ENCODE measurements around the gene RBM44.
A peak's percentile ranks its signal among the peaks of the same experiment; 100 is the strongest.

Gene RBM44

GRCh38 chr2:237872178-237872887 is 73.8 kb downstream of the RBM44 start:
- DNase-seq: no peak

DNA sequence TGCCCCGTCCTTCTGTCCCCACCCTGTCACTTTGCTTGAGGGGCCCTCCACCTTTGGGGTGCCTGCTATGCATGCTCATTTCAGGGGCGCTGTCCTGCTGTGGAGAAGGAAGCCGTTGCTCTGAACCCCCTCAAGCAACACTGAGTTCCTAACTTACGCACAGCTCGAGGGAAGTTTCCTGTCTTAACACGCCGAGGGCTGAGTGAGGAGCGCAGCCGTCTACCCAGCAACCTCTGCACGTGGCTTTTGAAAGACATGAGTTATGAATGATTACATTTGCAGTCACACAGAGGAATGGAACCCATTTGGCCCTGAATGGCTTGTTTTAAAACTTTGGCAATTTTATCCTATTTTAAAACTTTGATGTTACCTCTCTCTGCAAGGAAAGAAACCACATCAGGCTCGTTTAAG is 74.8 kb downstream of the RBM44 start:
- DNase-seq: peak; percentile 18

- DNase-seq: no peak
Measured at GRCh38 chr2:237873897-237874551, 75.4 kb downstream of the RBM44 start.

GRCh38 chr2:237874585-237875161 is 76.1 kb downstream of the RBM44 start:
- DNase-seq: peak; percentile 86

DNA sequence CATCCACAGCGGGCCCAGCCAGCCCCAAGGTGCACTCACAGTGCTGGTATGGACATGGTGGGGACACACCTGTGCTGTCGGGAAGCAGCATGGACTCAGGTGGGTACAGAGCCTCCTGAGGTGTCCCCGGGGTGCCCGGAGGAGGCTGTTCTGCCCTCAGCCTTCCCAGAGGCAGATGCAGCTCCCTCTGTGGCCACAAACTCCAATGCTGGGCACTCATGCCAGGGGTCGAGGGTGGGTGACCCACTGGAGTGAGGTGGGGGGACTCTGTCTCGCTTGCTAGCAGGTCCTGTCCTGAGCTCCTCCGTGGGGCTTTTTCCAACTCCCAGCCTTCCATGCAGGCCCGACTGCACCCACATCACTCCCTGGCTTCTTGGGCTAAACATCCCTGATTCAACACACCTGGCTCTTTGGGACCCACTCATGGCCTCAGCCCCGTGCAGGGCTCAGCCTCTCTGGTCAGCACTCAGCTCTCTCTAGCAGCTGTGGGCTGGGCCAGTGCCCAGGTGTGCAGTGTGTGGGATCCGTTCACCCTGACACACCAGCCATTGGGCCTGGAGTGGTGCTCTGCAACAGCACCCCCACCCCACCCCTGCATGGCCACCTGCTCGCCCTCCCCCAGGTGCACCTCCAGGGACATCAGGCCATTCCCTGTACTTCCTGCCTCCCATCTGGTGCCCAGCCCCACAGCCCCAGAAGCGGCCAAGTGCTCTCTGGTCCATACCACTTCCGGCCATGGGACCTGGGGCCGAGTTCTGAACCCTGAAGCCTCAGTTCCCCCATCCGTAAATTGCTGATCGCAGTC is 76.9 kb downstream of the RBM44 start:
- no peak for DNase-seq

- DNase-seq: no peak
Measured at GRCh38 chr2:237876061-237876526, 77.5 kb downstream of the RBM44 start.

DNA sequence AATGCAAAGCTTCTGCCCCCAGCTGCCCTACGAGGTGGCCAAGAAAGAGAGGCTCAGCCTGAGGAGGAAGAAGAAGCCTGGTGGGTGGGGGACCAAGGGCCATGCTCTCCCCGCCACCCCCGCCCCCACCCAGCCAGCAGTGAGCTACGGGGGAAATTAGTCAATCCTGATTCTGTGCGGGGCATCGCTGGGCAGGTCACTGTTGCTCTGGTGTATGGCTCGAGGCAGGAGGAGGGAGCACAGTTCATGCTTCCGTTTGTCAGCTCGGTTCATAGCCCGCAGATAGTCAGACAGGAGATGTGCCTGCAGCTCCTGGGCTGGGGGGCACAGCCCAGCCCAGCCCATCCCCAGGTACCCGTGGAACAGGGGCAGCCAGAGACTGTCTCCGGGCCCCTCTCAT is 78.0 kb downstream of the RBM44 start:
- no peak for DNase-seq

- no peak for DNase-seq
Measured at GRCh38 chr2:237876951-237877491, 78.4 kb downstream of the RBM44 start.

DNA sequence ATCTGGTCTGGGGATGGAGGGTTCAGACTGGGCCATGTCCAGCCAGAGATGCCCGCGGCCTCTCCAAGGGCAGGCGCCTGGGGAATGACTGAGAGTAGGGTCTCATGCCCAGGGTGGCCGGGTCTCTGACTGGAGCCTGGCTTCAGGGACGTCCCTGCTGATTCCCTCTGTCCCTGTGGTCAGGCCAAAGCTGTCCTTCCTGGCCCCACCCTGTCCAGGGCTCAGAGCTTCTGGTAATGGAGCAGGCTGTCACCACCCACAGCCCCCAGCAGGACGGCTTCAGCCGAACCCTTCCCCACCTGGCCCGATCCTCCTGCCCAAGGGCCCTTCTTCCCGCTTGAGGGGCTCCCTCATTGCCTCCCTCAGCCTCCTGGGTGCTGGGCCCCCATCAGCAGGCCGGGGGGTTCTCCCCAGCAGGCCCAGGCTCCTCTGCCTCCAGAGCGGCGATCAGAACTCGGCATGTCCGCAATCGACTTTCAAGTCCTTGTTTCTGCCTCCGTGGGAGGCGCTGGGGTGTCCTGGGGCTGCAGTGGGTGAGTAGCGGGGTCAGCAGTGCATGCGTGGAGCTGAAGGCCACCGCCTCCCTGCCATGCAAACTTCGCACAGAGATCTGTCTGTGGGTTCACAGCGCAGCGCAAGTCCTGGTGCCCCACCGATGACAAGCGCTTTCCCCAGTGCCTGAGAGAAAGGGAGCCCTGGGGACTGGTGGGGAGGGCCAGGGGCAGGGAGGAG is 79.2 kb downstream of the RBM44 start:
- DNase-seq: no peak

GRCh38 chr2:237878321-237879057 is 79.9 kb downstream of the RBM44 start:
- no peak for DNase-seq

GRCh38 chr2:237879058-237879430 is 80.5 kb downstream of the RBM44 start:
- DNase-seq: peak; percentile 37

DNA sequence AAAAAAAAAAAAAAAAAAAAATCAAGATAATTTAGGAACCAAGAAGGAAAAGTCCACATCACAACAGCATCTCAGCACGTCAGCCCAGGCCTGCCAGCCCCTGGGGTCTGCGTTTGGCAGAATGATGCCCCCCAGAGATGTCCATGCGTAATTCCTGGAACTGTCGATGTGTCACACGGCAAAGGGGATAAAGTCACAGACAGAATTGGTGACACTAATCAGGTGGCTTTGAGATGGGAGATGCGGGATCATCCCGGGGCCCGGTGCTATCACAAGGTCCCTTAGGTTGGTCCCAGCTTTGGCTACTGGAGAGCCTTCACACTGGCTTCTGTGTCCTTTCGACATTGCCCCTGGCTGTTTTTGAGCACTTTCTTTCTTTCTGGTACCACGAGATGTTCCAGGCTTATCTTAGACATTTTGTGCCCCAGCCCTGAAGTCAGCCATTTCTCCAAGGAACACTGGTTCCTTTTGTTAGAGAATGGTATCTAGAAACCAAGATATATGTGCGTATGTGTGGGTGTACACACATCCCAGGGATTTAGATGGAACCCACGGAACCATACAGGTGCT is 81.5 kb downstream of the RBM44 start:
- no peak for DNase-seq

DNA sequence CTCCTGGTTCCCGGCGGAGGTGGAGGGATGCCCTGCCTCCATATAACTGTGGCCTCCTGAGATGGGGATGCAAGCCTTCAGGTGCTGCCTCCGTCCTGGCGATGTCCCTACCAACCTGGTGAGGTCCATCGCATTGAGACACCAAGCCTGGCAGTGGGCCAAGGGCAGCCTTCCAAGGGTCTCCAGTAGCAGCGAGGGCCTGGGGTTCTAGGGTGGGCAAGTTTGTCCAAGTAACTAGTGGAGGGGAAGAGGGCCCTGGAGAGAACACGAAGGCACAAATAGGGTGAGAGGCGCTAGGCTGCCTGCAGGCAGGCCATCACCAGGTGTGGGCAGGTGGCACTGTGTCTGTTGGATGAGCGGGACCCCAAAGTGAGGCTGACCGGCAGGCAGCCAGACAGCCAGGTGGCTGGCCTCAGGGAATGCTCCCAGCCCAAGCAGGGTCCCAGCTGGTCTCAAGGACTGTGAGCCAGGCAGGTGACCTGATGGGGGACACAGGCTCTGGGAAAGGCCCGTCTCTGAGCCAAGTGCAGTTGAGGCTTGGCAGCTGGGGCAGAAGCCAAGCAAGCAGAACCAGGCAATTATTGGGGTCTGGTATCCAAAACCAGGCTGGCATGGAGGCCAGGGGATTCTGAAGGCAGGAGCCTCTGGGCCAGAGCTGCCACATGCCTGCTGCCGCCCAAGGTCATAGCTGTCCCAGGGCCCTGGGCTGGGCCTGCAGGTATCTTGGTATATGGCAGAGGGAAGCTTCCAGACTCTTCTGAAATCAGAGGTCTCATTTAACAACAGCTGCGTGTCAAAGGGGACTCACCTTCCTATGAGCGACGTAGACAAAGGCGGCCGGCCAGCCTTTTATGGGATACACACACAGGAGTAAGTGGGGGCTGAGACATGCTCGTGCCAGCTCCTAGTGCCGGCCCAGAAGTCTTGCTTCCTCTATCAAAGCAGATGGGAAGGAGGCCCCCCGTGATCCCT is 84.2 kb downstream of the RBM44 start:
- no peak for DNase-seq

GRCh38 chr2:237883951-237884446 is 85.4 kb downstream of the RBM44 start:
- no peak for DNase-seq

GRCh38 chr2:237884681-237885080 is 86.1 kb downstream of the RBM44 start:
- no peak for DNase-seq

- no peak for DNase-seq
Measured at GRCh38 chr2:237885111-237885930, 86.7 kb downstream of the RBM44 start.

DNA sequence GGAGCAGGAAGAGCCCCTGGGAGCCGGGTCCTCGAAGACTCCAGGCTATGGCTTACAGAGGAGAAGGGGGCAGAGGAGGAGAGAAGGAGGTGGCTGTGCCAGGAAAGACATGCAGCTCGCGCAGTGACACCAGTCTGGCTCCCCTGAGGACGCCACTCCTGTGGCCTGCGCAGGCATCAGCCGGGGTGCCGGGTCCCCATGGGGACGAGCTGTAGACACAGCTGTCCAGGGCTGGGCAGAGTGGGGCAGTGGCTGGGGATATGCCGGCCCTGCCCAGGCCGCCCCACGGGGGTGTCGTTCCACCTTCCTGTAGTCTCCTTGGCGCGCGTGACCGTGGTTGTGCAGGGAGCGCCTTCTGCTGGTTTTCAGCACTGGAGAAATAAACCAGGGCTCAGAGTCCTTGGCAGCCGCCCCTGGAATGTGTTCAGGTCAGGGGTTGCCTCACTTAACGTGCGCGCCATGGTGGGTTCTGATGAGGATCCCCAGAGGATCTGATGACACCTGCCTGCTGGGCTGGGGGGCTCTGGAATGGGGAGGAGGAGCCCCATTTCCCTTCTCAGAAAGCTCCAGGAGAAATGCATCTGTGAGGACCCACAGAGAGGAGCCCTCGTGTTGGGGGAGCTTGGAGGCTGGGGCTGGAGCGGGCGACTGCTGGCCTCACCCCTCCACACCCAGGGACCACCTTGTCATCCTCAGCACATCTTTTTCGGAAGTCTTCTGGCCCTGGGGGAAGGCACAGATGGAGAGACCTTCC is 87.5 kb downstream of the RBM44 start:
- no peak for DNase-seq
